Measurements from ENCODE around the gene SS18L1.
"Not testable (repeated sequence)": the region's sequence is repeated elsewhere in the genome, so short reads cannot be mapped to it uniquely, and the experiment has no call there.

SS18L1 gene

GRCh38 chr20:62138204-62138543, 5.4 kb upstream of the SS18L1 start:
- no peak for DNase-seq

DNA sequence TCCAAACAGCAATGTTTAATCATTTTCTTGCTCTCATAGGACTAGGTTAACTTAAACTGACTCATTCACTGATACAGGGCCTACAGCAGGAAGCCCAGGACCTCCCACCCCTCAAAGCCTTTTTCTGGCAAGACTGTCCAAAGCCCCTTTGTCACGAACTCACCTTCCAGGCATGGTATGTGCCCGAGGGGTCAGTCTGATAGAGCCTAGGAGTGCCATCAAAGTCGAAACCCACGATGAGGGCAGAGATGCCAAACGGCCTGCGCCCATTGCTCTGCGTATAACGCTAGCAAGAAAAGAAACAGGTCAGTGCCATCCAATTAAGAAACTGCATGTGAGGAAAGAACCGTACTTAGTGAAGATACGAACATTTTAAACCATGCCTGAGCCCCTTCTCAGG, 4.7 kb upstream of the SS18L1 start:
- DNase-seq, result no peak

GRCh38 chr20:62139636-62140035, 3.9 kb upstream of the SS18L1 start:
- DNase-seq, result no peak

- DNase-seq, result no peak
Measured at GRCh38 chr20:62141043-62141396, 2.5 kb upstream of the SS18L1 start.

DNA sequence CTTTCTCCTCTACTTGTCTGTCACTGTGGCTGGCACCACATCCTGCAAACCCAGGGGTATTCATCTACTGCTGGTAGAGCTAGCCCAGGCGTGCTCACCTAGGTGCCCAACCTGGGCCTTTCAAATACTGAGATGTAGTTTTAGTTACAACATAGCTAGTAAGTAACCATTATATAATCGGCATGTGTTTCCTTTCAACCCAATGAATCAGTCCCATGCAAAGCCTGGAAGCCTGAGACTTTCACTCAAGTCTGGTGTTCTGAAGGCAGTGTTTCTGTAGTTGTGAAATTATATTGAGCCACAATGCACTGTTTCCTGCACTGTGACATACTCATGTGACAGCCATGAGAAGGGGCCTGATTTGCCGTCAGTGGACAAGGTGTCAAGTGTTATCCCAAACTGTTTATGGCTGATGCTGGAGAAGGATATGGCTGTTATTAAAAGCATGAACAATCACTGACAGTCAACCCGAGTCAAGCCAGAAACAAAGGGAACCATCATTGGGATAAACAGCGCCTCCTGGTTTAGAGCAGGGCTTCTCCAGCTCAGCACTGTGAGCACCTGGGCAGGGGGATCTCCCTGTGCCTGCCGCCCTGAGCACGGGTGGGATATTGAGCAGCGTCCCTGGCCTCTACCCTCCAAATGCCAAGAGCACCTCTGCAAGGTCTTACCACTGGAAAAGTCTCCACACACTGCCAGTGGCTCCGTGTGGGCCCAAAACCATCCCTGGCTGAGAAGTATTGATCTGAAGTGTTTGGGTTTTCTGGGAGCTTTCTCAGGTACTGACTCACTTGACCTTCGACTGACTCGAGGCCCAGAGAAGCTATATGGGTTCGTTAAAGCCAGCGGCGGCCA, 1.9 kb upstream of the SS18L1 start:
- DNase-seq, result no peak

- DNase-seq, result no peak
Measured at GRCh38 chr20:62142252-62143080, 1.1 kb upstream of the SS18L1 start.

DNA sequence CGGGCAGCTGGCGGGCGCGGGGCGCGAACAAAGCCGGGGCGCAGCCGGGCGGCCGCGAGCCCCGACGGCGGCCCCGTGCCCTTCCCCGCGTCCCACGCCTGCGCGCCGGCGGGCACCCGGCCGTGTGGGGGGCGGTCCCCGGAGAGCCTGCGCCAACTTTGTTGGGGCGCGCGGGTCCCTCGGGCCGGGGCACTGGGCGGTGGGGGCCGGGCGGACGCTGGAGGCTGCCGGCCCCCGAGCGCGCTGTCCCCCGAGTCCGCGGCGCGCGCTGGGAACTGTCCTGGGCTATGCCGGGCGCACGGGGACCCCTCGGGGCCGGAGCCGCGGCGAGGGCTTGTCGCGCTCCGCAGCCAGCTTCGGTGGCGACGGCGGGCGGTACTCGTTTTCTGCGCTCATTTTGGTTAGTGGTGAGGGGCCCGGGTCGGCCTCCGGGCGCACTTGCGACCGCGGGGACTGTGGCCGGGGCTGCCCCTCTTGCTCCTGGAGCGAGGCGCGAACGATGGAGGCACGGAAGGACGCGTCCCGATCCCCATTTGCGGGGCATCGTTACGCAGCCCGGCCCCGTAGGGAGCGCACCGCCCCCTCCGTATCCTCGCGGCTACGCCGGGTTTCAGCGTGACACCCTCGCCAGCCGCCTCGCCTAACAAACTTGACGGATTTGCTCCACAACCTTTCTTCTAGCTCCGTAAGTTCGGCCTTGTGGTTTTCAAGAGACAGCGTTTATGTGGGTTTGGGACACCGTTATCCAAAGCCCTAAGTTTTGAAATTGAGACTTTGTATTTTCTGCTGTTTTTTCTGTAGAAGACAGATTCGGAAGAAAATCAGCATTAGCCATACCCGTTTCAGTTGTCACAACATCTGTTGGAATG, 622 bp downstream of the SS18L1 start:
- DNase-seq, result no peak

GRCh38 chr20:62145688-62146018, 2.1 kb downstream of the SS18L1 start:
- DNase-seq, result no peak

- no peak for DNase-seq
Measured at GRCh38 chr20:62146019-62146755, 2.6 kb downstream of the SS18L1 start.

DNA sequence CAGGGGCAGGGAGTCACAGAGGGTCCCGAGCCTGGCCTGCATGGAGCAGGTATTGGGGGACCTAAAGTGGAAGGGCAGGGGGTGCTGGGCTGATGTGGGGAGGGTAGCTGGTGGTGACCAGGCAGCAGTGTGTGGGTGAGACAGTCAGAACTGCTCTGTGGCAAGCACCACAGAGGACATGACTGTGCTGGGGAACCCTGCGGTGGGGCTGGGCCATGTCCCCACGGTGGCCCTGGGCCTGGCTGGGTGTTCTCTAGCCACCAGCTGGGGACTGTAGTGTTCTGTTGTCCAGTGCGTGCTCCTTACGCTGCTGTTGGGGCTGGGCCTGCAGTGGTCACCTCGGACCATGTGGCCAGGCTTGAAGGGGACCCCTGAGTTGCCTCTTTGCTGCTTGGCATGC, 3.6 kb downstream of the SS18L1 start:
- DNase-seq, result no peak

DNA sequence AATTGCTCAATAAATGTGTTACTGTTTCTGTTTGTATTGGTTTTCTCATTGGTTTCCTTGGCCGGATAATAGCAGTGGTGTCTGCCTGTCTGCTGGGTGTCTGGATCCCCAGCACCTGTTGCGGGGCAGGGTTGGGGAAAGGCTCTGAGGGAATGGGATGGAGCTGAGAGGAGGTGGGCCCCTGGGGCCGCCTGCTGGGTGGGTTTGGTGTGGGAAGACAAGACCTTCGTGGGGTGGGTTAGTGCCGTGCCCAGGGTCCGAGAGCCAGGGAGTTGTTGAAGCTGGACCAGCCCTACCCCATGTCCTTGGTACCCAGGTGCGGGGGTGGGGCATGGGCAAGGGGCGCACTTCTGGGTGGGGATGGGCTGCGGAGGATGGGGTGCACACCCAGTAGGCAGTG, 4.0 kb downstream of the SS18L1 start:
- no peak for DNase-seq

DNA sequence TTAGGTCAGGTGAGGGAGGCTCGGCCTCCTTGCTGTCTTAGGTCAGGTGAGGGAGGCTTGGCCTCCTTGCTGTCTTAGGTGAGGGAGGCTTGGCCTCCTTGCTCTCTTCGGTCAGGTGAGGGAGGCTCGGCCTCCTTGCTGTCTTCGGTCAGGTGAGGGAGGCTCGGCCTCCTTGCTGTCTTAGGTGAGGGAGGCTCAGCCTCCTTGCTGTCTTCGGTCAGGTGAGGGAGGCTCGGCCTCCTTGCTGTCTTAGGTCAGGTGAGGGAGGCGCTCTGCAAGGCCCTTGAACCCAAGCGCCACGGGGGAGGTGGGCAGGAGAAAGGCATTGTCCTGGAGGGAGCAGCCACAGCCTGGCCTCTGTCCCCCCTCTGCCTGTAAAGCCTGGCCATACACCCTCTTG, 4.8 kb downstream of the SS18L1 start:
- DNase-seq, result not testable (repeated sequence)

GRCh38 chr20:62148908-62149314, 5.3 kb downstream of the SS18L1 start:
- DNase-seq, result no peak

- no peak for DNase-seq
Measured at GRCh38 chr20:62149532-62150309, 6.2 kb downstream of the SS18L1 start.

GRCh38 chr20:62150310-62150575, 6.7 kb downstream of the SS18L1 start:
- DNase-seq, result no peak

GRCh38 chr20:62151225-62151624, 7.7 kb downstream of the SS18L1 start:
- DNase-seq, result no peak

- no peak for DNase-seq
Measured at GRCh38 chr20:62151835-62152364, 8.3 kb downstream of the SS18L1 start.

DNA sequence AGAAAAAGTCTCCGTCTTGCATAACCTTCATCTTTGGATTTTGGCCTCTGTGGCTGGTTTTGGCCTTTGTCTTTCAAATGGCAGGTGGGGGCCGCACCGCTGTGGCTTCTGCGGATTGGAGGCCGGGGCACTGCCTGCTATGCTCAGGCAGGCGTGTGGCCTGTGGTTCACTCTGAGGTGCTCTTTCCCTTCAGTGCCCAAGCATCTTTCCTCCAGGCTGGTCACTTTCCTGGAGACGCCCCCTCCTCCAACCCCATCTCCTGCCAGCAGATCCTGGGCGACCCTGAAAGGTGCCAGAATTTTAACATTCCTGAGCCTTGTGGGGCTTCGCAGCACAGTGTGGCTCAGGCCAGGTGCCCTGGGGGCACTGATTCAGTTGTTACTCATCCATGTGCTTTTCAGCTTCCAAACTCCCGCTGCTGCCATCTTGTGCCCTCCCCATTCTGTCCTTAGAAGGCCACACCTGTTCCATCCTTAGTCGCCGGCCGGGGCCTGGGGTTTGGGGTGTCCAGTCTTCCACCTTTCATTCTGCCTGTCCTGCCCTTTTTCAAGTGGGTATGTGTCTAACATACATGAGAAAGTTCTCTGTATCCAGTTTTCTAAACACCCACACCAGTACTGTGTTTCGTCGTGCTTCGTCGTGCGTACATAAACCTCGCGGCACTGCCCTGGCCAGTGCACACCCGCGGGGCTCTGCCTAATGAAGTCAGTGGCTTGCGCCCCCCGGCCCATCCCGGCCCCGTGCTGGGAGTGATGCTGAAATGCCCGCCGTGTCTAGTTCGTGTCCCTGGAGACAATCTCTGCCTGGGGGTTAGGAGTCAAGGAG, 12.1 kb downstream of the SS18L1 start:
- no peak for DNase-seq

- DNase-seq, result no peak
Measured at GRCh38 chr20:62156254-62156556, 12.6 kb downstream of the SS18L1 start.

GRCh38 chr20:62156592-62157386, 13.2 kb downstream of the SS18L1 start:
- peak; percentile 39 for DNase-seq

Data from SHP77 treated with DMSO at 0.1 percent for 48 hours (cell line).